RCC 7860 (cell line): ENCODE measurements around the gene ADAMTSL3.

Source experiments
- DNase-seq: peaks from one replicate; pipeline ENCODE4 v3.0.0-alpha.2; 2015; ENCODE audit warnings: low spot score
- FAIRE-seq: peaks from 2 replicates; lab custom pipeline; 2012; peaks lifted over from hg19 to GRCh38; lab: Jason Lieb, UNC

ADAMTSL3 gene

DNA sequence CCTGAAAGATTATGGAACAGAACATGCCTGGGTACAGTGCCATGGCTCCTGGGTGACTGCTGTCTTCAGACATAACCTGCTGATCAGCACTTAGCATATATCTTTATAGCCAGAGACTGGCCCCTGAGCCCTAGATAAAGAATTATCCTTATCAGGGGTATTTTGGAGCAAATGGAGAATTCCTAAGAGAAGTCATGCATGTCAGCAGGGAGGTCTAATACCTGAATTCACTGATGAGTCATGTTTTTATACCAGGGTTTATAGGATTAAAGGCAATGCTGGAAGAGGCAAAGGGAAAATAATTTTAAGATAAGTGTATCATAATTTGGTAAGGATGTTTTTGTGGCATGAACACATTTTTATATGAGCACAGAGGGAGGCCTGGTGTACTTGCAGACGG lies 159.8 kb downstream of the ADAMTSL3 start:
- DNase-seq (peak; percentile 60), FAIRE-seq (peak; percentile 91)

DNA sequence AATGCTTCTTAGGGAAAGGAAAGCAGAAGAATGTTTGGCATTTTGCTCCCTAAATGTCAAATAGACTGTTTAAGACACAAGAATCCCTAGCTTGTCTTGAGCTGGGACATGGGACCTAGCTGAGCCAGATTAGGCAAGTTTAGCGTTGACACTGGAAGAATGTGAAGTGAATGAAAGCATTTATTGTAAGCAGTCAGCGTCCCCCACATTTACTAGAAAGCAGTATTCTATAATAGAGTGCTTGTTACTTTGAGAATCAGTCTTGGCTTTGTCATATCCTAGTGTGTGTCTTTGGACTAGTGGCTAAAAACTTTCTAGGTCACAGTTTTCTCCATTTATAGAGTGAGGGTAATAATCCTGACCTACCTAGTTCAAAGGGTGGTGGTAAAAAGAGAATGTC lies 161.6 kb downstream of the ADAMTSL3 start:
- no peak for DNase-seq
- no peak for FAIRE-seq

DNA sequence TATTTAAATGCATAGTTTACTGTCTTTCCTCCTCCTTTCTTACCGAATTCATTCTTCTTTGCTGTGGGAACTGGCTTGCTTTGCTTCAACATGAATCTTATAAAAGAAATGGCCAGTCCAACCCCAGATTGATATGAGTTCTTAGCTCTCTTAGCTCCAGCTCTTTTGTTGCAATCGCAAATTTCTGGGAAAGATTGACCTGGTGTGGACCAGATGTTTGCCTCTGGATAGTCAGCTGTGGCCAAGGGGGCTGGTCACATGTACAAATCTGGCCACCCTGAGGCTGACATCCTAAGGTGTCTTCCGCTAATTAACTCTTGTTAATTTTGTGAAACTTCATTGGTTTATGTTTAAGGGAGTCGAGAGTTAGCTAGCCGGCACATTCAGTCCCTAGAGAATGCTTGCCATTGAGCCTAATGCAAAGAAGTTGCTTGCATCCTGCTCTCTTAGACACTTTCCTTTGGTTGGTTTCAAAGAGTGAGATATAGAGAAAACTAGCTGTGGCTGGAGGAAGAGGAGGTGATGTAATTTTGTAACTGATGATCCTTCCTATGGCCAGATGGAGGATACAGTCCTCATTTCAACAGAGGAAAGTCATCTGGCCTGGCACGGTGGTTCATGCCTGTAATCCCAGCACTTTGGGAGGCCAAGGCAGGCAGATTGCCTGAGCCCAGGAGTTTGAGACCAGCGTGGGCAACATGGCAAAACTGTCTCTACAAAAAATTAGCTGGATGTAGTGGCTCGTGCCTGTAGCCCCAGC lies 162.4 kb downstream of the ADAMTSL3 start:
- FAIRE-seq = no peak

DNA sequence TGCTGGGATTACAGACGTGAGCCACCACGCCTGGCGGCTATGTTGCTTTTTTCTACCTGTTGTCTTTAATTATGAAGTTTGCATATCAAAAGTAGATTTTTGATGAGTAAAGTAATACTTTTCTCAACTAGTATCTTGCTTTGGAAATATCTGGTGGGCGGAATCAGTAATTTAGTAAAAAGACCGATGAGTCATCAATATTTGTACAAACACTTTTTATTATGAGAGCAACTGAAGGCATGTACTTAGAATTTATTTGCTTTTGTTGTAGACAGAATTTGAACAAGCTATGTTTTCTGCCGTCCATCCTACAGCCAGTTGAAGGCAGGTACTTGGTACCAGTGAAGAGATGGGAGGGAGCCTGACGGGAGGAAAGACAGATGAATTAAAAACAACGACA lies 164.7 kb downstream of the ADAMTSL3 start:
- no peak for DNase-seq
- FAIRE-seq = no peak

More for the DNA sequence above, 162.4 kb downstream of the ADAMTSL3 start:
- DNase-seq = no peak

DNA sequence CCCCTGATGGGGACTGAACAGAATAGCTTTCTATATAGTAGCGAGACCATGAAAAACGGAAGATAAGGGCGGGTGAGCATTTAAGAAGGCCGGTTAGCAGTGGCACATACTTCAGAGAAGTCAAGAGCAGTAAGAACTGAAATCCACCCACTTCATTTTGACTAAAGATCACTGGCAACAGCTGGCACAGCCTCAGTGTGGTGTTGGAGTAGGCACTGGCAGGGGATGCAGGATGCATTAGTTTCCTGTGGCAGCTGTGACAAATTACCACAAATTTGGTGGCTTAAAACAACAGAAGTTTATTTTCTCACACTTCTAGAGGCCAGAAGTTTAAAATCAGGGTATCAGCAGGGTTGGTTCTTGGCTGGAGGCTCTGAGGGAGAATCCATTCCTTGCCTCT lies 176.5 kb downstream of the ADAMTSL3 start:
- DNase-seq (no peak), FAIRE-seq (no peak)

DNA sequence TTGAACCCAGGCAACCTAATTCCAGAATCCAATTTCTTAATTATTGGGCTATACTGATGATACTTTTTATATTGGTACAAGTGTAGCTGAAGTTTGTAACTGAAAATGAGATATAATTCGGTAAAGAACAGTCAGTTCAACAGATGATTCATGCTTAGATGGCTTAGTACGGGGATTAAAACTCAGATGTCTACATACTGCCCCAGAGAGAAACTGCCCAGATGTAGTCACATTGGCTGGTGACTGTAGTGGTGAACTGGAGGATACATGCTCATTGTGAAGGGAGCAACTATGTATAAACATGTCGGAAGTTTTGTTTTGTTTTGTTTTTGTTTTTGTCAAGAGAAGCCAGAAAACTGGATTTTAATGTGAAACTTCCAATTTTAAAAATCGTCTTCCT lies 179.6 kb downstream of the ADAMTSL3 start:
- FAIRE-seq = no peak
- no peak for DNase-seq

DNA sequence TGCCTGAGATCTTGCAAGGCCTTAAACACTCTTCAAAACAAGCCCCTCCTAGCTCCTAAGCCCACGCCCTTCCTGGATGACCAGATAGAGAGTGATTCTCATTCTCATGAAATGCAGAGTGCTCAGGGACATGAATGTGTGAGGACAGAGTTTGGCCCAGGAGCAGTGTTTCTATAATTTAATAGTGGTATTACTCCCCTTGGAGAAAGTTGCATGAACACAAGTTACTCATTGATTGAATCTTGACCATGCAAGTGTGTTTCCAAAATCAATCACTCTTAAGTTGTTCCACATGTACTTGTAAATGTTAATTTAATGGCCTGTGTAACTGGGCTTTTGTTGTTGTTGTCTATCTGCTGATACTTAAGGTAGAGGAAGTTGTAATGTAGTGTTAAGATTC lies 181.6 kb downstream of the ADAMTSL3 start:
- FAIRE-seq (no peak), DNase-seq (no peak)

DNA sequence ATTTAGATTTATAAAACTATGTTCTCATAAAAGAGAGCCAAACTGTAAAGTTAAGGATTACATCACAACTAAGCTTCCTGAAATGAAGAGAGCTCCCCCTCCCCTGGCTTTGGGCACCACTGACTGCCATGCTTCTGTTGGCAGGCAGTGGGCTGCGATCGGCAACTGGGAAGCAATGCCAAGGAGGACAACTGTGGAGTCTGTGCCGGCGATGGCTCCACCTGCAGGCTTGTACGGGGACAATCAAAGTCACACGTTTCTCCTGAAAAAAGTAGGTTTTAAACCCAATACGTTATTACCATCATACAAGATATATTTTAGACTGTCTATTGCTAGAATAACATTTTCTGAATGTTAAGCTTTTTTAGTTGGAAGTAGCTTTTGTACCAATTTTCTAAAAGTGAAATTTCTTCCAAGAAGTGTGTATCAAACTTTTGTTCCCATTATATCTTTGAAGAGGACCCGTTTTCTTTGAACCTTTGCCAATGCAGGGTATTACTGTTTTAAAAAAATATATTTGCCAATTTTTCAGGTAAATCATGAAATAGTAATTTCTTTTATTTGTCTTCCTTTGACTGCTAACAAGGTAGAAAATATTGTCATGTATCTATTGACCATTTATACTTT lies 184.1 kb downstream of the ADAMTSL3 start:
- FAIRE-seq (no peak), DNase-seq (peak; percentile 14)

DNA sequence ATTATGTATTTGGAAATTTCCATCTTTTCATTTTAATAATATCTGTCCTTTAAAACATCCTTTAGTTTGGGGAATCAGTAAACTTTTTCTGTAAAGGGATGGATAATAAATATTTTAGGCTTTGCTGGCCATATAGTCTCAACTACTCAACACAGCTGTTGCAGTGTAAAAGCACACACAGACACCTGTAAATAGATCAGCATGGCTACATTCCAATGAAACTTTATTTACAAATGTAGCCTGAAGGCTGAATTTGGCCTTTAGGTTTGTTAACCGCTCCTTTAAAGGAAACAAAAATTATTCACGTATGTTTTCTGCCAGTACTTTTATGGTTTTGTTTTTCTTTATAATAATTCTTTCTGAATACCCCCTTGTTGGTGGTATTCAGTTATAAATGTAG lies 184.8 kb downstream of the ADAMTSL3 start:
- FAIRE-seq = no peak
- DNase-seq = no peak

DNA sequence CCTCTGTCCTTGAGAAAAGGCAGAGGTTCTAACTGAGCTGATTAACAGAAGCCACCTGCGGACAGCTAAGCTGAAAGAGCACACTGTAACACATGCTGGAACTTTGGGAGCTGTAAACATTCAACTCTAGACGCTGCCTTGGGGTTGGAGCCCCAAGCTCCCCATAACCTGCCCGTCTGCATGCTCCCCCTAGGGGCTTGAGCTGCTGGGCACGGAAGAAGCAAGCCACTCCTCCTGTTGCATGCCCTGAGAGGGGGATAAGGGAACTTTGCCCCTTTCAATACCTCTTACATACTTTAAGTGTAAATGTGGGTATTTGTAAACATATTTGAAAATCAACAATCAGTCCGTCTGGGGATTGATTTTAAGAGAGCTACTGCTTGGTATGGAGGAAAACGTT lies 188.4 kb downstream of the ADAMTSL3 start:
- no peak for DNase-seq
- FAIRE-seq = no peak

DNA sequence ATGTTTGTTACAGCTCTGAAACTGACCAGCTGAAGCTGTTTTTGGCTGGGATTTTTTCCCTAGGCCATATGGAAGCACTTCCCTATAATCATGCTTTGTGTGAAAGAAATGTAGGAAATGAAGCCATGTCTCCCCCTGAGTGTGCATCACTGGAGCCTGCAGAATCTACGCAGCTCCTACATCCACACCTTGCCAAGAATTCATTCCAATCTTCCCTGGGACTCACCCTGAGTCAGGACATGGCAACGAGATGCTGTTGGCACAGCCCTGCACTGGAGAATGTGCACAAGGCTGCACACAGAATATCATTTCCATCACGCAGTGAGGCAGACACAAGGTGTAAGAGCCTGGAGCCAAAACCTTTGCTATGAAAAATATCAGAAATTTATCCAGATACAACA lies 189.5 kb downstream of the ADAMTSL3 start:
- DNase-seq = no peak
- FAIRE-seq = no peak

DNA sequence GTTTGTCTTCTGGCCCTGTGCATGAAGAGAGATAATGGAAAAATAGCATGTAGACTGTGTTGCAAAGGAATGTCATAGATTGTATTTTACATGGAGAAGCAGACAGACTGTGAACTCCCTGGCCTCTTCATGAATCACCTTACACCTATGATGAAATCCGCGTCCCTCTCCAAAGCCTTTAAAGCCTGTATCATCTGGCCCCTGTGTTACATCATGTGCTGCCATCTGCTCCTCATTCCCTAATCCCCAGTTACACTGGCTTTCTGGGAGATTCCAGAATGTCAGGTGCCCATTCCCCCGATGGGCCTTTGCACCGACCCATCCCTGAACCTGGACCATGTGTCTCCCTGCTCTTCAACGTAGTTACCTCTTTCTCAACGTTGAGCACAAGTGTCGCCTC lies 190.8 kb downstream of the ADAMTSL3 start:
- DNase-seq = no peak
- FAIRE-seq = no peak

DNA sequence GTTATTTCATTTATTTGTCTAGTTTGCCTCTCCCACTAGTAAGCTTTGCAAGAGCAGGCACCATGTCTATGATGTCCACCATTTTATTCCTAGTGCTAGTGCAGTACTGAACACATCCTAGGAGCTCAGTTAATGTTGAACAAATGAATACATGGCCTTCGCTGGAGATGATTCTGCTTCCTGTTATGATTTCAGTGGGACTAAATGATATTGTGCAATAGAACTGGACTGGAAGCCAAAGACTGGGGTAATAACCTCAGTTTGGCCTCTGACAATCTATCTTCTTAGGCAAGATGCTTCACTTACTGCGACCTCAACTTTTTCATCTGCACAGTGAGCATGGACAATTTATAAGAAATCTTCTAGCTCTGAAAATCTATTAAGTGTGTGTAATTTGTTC lies 191.3 kb downstream of the ADAMTSL3 start:
- peak; percentile 21 for FAIRE-seq

DNA sequence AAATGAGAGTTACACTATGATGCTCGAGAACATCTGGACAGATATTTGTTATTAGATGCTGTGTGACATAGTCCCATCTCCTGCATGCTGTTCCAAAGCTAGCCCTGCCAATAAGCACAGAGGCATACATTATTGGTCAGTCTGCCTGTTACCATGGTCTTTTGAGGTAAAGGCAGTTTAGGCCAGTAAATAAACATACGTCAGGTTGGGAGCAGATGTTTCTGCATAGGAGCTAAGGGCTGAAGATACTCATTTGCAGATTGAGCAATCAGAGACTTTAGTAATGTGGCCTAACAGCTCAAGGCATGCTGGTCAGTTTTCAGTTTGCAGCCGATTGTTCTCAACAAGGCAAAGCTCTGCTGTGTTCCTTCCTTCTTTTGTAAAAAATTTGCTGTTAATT lies 192.9 kb downstream of the ADAMTSL3 start:
- no peak for FAIRE-seq
- DNase-seq = no peak

More for the DNA sequence above, 191.3 kb downstream of the ADAMTSL3 start:
- DNase-seq = peak; percentile 40

DNA sequence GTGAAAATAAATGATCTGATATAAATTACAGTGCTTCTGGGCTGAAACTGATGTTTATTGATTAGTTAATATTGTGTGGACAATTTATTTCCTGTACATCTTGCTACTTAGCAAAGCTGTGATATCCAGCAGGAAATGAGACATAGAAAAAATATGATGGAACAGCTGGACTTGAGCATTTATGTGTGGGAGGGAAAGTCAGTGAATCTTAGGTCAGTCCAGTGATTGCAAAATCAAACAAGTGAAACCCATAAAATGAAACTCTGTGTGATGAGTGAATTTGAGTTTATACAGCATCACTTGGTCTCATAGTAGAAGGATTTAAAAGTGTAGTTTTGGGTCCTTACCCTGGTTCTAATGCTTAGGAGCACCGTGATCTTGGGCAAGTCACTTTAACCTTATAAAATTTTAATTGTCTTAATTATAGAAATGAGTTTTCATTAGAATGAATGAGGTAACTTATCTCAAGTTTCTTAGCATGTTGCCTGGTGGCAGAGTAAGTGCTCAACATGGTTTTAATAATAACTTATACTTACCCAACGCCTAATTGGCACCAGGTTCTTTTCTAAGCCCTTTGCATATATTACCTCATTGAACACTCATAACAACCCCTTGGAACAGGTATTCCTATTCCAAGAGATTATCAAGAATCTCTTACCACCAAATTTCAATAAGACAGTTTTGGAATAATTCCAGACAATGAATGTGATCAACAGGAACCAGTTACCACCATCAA lies 194.6 kb downstream of the ADAMTSL3 start:
- peak; percentile 78 for FAIRE-seq
- peak; percentile 78 for DNase-seq

DNA sequence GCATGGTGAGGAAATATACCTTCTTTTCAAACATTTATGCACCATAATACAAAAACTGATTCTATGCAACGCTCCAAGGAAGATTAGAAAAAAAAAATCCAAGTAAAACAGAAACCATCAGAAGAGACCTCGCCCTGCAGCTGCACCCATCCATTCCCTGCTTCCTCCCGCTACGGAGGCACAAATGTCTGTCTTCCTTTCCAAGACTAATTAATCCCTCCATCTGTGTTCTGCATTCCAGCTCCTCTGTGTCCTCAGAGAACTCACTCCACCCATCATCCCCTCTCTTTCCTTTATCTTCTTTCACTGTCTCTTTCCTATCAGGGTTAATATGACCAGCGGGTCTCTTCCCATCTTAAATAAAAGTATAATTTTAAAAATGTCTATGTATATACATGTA lies 196.1 kb downstream of the ADAMTSL3 start:
- no peak for DNase-seq
- no peak for FAIRE-seq

DNA sequence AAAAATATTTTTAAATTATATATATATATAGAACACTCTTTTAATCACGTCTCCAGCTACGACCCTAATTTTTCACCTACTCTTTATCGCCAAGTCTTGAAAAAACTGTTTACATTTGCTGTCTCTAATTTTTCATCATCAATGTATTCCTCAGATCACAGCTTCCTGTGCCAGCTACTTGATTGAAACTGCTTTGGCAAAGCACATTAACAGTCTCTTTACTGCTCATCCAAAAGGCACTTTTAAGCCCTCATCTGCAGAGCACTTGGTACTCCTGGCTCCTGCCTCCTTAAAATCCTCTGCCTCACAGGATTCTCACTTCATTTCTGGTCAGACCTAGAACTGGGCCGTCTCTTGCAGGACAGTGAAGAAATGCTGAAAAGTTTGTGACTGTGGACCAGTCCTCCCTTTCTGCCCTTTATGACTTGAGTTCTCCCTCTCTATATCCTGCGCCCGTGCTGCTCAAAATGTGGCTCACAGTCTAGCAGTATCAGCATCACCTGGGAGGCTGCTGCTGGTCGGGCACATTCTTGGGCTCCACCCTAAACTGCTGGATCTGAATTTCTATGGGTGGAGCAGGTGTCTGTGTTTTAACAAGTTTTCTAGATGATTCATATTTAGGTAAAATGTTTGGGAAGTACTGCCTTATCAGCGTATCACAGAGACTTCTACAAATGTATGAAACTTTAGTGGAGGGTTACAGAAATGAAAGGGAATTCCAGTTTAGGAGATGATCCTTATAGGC lies 196.8 kb downstream of the ADAMTSL3 start:
- DNase-seq (no peak), FAIRE-seq (no peak)

DNA sequence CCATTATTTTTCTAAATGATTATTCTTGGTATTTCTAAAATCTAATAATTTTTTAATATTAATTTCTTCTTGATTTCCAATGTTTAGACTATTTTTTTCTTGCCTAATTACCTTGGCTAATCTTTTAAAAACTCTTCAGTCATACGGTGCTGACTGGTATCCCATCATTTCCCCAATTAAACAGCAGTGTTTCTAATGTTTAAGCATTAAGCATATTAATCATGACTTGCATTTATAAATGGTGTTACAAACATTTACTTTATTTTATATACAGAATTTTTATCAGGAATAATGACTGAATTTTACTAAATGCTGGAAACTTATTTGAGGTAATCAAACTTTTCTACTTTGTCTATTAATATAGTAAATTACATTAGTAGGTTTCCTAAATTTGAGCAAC lies 199.3 kb downstream of the ADAMTSL3 start:
- no peak for FAIRE-seq
- DNase-seq = no peak

DNA sequence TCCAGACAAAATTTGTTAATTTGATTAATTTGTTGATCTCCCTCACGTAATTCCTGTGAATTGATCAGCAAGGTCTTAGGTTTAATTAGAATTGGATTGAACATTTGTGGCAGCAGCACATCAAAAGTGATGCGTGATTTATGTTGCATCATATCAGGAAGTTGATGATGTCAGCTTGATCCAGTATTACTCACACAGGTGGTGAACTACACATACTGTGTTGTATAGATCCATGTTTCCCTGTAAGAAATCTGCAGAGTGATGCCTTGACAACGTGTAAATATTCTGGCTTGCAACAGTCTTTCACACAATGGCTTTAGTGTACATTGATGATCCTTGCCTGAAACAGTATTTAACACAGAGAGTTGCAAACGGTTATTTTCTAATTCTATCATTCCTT lies 200.4 kb downstream of the ADAMTSL3 start:
- FAIRE-seq (no peak), DNase-seq (peak; percentile 46)

DNA sequence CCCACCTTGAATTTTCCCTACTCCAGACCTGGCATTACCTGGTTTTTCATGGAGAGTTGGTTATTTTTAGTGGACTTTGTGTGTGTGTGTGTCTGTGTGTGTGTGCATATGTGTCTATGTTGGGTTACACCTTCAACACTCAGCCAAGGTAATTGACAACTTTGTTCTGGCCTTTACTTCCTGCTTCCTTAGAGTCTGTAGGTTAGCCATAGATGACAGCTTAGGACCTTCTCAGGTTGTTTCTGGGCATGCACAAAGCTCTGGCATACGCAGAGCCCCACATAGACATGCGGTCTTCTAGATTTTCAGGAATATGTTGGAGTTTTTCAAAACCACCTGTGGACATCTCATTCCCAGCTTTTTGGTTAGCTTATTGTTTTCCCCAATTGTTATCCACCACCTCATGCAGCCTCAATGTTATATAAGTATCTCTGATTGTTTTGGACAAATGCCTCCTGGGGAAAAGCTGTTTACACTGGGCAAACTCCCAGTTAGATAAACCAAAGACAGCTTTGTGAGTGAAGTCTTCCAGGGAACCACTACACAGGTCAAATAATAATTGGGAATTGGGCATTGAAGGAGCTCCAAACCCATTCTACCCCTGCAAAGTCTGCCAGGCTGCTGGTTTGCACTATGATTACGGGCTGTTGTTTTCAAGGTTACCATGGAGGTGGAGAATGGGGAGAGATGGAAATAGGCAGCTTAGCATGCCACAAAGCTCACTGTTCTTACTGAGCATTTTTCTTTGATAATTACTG lies 201.2 kb downstream of the ADAMTSL3 start:
- DNase-seq = no peak
- FAIRE-seq = no peak

DNA sequence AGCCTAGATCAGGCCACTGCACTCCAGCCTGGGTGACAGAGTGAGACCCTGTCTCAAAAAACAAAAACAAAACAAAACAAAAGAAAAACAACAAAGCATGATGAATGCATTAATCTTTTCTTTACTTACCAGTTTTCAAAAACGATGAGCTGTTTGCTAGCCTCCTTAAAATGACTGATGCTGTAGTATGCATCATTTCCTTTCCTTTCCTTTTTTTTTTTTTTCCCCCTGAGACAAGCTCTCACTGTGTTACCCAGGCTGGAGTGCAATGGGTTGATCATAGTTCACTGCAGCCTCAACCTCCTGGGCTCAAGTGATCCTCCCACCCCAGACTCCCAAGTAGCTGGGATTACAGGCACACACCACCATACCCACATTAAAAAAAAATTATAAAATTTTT lies 202.0 kb downstream of the ADAMTSL3 start:
- no peak for FAIRE-seq
- DNase-seq = no peak
